Neutrophil (primary cell): ENCODE data around the gene EPB41L4A.

Experiments used
- H3K27ac ChIP-seq: fragments of 200-600 bp; sonication (generic); 2 replicates; pipeline ENCODE4 v1.5.1; 2016; ENCODE audit warnings: mild to moderate bottlenecking, moderate library complexity
- H3K27me3 ChIP-seq: fragments of 200-600 bp; sonication (generic); 2 replicates; pipeline ENCODE4 v1.6.0; 2016; ENCODE audit warnings: mild to moderate bottlenecking
- H3K36me3 ChIP-seq: fragments of 200-600 bp; sonication (generic); 2 replicates; pipeline ENCODE4 v1.5.1; 2017
- H3K4me1 ChIP-seq, 2 experiments: fragments of 200-600 bp in 1 of 2; sonication (generic) in 1 of 2; 1 replicate in 1 of 2; 2 replicates in 1 of 2; pipeline versions ENCODE4 v1.5.1 to v1.6.1; 2013 to 2016; ENCODE audit warnings: low read depth in 1 of 2, low read length in 1 of 2, mild to moderate bottlenecking in 1 of 2, moderate library complexity in 1 of 2; ENCODE audit not compliant: control insufficient read depth in 1 of 2, insufficient read depth in 1 of 2
- H3K4me3 ChIP-seq, 2 experiments: fragments of 200-600 bp in 1 of 2; sonication (generic) in 1 of 2; 1 replicate in 1 of 2; 2 replicates in 1 of 2; pipeline ENCODE4 v1.5.1; 2013 to 2016; ENCODE audit warnings: low read depth in 1 of 2, low read length in 1 of 2, mild to moderate bottlenecking in 1 of 2, moderate library complexity in 1 of 2
- H3K9me3 ChIP-seq: fragments of 200-600 bp; sonication (generic); 2 replicates; pipeline ENCODE4 v1.5.1; 2016
- CTCF ChIP-seq: fragments of 200-600 bp; sonication (generic); IDR thresholded peaks from 2 replicates; pipeline ENCODE4 v1.5.1; 2016; ENCODE audit warnings: antibody characterized with exemption

EPB41L4A gene

GRCh38 chr5:112258571-112258970, 160.5 kb downstream of the EPB41L4A start:
- Histone ChIP-seq H3K36me3 (no peaks in the 10 kb centered on the region), H3K9me3 (no peaks in the 10 kb centered on the region), H3K27me3 (no peaks in the 10 kb centered on the region), H3K27ac (no peak overlapping the region), H3K4me1 (no peaks in the 10 kb centered on the region), H3K4me3 (no peak overlapping the region)
- TF ChIP-seq CTCF, result no peak

GRCh38 chr5:112257976-112258375, 161.1 kb downstream of the EPB41L4A start:
- no peaks in the 10 kb centered on the region for H3K27me3 ChIP-seq
- H3K9me3 ChIP-seq, result no peaks in the 10 kb centered on the region
- H3K4me1 ChIP-seq, result no peaks in the 10 kb centered on the region
- H3K4me3 ChIP-seq, result no peak overlapping the region
- H3K27ac ChIP-seq, result no peak overlapping the region
- H3K36me3 ChIP-seq, result no peaks in the 10 kb centered on the region
- TF ChIP-seq CTCF, result no peak

- H3K4me1 ChIP-seq, result no peaks in the 10 kb centered on the region
- no peak overlapping the region for H3K4me3 ChIP-seq
- H3K9me3 ChIP-seq, result no peaks in the 10 kb centered on the region
- no peaks in the 10 kb centered on the region for H3K36me3 ChIP-seq
- no peak overlapping the region for H3K27ac ChIP-seq
- no peak for TF ChIP-seq CTCF
- no peaks in the 10 kb centered on the region for H3K27me3 ChIP-seq
Observed at GRCh38 chr5:112257005-112257404, 162.1 kb downstream of the EPB41L4A start.

GRCh38 chr5:112254303-112254702, 164.8 kb downstream of the EPB41L4A start:
- Histone ChIP-seq H3K27me3 (no peaks in the 10 kb centered on the region), H3K9me3 (no peaks in the 10 kb centered on the region), H3K4me1 (no peaks in the 10 kb centered on the region), H3K27ac (no peak overlapping the region), H3K36me3 (no peaks in the 10 kb centered on the region), H3K4me3 (no peak overlapping the region)
- no peak for TF ChIP-seq CTCF

GRCh38 chr5:112253478-112254250, 165.4 kb downstream of the EPB41L4A start:
- Histone ChIP-seq H3K4me3 (no peak overlapping the region), H3K27ac (no peak overlapping the region), H3K36me3 (no peaks in the 10 kb centered on the region), H3K9me3 (no peaks in the 10 kb centered on the region), H3K27me3 (no peaks in the 10 kb centered on the region), H3K4me1 (no peaks in the 10 kb centered on the region)
- TF ChIP-seq CTCF, result no peak
